NCI-H1092 (cell line): ENCODE data around the gene HMX3.
"Not testable (repeated sequence)": the region's sequence is repeated elsewhere in the genome, so short reads cannot be mapped to it uniquely, and the experiment has no call there.

Experiments used
- DNase-seq: peaks from one replicate; lab custom pipeline; 2025; lab: John Stamatoyannopoulos, UW

HMX3 gene

DNA sequence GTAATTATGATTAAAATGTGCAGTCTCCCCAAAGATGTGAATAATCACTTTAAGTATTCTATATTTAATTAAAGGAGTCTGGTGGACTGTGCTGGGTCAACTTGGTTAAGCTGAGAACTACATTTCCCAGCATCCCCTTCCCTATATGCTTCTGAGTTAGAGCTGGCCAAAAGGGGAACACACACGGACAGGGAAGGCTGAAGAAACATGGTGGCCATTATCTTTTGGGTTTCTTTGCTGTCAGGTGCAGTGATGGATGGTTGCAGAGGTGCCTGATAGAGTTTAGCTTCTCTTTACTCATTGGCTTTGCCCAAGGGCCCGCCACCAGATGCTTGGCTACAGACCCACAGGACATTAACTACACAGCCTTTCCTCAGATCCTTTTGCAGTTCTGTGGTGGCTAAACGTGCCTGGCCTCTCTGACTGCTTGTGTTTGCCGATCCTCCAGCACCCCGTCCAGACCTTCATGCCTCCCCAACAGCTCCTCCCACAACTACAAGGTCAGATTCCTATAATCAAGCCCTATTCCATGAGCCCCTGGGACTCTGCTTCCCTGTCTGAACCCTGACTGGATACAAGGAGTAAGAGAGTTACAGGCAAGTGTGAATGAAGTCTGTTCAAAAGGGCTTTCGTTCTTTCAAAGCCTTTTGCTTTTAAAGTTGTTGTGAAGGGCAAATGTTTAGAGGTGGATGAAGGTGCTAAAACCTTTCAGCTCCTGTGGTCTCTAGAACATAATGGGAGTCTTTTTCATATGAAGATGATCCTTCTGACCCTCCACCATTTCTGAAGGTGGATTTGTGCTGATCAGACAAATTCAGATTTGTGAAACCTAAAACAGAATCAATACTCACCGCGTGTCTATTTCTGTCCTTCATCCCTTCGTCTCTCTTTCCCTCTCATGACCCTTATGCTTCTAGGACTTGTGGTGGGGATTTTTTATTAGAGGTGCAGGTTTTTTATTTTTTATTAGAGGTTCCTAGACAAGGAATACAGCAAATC, 39.9 kb downstream of the HMX3 start:
- DNase-seq = no peak

GRCh38 chr10:123178390-123178789, 42.6 kb downstream of the HMX3 start:
- DNase-seq = not testable (repeated sequence)

GRCh38 chr10:123180101-123181090, 44.6 kb downstream of the HMX3 start:
- DNase-seq = no peak

DNA sequence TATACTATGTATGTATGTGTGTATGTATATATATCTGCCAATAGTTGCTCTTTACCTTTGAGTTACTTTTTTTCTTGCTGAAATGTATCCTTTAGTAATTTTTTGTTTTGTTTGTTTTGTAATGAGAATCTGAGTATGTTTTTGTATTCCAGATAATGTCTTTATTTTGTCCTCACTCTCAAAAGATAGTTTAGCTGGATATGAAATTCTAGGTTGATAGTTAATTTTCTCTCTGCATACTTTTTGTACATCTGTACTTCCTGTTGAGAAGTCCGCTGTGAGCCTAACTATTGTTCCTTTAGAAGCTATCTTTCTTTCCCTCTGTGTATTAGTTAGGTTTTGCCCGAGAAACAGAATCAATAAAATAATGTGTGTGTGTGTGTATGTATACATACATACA, 48.0 kb downstream of the HMX3 start:
- DNase-seq = no peak

- no peak for DNase-seq
These were observed 52.0 kb downstream of the HMX3 start for GRCh38 chr10:123187781-123188180.
